ENCODE data around the gene DOCK4.

DNA sequence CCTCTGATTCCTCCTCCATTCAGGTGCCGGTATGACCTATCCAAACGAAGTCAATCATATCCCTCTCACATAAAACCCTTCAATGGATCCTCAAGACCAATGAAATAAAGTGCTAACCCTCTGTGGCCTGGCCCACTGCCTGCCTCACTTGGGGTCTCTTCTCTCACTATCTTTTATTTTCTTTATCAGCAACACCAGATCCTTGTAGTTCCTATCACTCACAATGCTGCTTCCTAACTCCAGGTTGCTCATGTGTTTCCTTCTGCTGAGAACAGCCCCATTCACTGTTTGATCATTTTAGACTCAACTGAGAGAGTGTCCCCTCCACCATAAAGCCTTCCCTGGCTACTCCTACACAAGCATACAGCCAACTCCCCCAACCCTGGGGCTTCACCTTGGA lies 180.6 kb downstream of the DOCK4 start:
- TF ChIP-seq POLR2AphosphoS5 (IDR thresholded peaks at IDR 0.05; ENCODE audit: low read depth) = no peak
- TF ChIP-seq, protein P1, sequence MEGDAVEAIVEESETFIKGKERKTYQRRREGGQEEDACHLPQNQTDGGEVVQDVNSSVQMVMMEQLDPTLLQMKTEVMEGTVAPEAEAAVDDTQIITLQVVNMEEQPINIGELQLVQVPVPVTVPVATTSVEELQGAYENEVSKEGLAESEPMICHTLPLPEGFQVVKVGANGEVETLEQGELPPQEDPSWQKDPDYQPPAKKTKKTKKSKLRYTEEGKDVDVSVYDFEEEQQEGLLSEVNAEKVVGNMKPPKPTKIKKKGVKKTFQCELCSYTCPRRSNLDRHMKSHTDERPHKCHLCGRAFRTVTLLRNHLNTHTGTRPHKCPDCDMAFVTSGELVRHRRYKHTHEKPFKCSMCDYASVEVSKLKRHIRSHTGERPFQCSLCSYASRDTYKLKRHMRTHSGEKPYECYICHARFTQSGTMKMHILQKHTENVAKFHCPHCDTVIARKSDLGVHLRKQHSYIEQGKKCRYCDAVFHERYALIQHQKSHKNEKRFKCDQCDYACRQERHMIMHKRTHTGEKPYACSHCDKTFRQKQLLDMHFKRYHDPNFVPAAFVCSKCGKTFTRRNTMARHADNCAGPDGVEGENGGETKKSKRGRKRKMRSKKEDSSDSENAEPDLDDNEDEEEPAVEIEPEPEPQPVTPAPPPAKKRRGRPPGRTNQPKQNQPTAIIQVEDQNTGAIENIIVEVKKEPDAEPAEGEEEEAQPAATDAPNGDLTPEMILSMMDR (IDR thresholded peaks at IDR 0.05; ENCODE audit: insufficient read depth, low read length) = no peak
